HepG2 (cell line): Measurements from ENCODE around the gene MARK2. TPM values are rescaled to one million over a fixed set of nuclear protein-coding genes. Genes with fewer than 3 reads are reported as not detected.
A peak's percentile ranks its signal among the peaks of the same experiment; 100 is the strongest.

ENCODE experiments used
- AGO1 ChIP-seq: fragments of 200-400 bp; formaldehyde crosslinking; IDR thresholded peaks from 2 replicates; pipeline ENCODE4 v1.6.1; 2017; ENCODE audit warnings: mild to moderate bottlenecking, low read depth, low read length, moderate library complexity; ENCODE audit not compliant: poor library complexity, severe bottlenecking
- GATA4 ChIP-seq: sonication (generic); IDR thresholded peaks from 2 replicates; pipeline ENCODE4 v1.6.1; 2016; ENCODE audit warnings: antibody characterized with exemption, low read depth, borderline replicate concordance
- HCFC1 ChIP-seq: fragments of 150-350 bp; IDR thresholded peaks from 2 replicates; pipeline ENCODE4 v1.6.1; 2014; ENCODE audit warnings: low read depth, low read length
- HNF4A ChIP-seq: sonication (generic); formaldehyde crosslinking; IDR thresholded peaks from 2 replicates; pipeline ENCODE4 v1.4.0; 2020; ENCODE audit warnings: missing genetic modification reagents
- JARID2 ChIP-seq: sonication (generic); formaldehyde crosslinking; IDR thresholded peaks from 2 replicates; pipeline ENCODE4 v1.8.1; 2023; ENCODE audit warnings: missing genetic modification reagents, inconsistent platforms; ENCODE audit not compliant: insufficient replicate concordance
- RFXAP ChIP-seq: sonication (generic); formaldehyde crosslinking; IDR thresholded peaks from 2 replicates; pipeline ENCODE4 v1.4.0; 2020; ENCODE audit warnings: missing genetic modification reagents, borderline replicate concordance
- SATB2 ChIP-seq: sonication (generic); formaldehyde crosslinking; IDR thresholded peaks from 2 replicates; pipeline ENCODE4 v1.5.0; 2020; ENCODE audit warnings: missing genetic modification reagents
- SIN3B ChIP-seq: fragments of 150-350 bp; IDR thresholded peaks from 2 replicates; pipeline ENCODE4 v1.6.1; 2014; ENCODE audit warnings: low read length
- SYNCRIP ChIP-seq: fragments of 200-400 bp; formaldehyde crosslinking; IDR thresholded peaks from 2 replicates; pipeline ENCODE4 v1.6.1; 2018; ENCODE audit warnings: mild to moderate bottlenecking, low read depth, low read length; ENCODE audit not compliant: insufficient read depth
- ZNF160 ChIP-seq: sonication (generic); formaldehyde crosslinking; IDR thresholded peaks from 2 replicates; pipeline ENCODE4 v1.8.0; 2022; ENCODE audit warnings: mild to moderate bottlenecking, inconsistent platforms, missing genetic modification reagents
- ZNF234 ChIP-seq: sonication (generic); formaldehyde crosslinking; conservative IDR thresholded peaks from 2 replicates; pipeline ENCODE4 v1.5.1; 2020; ENCODE audit warnings: mild to moderate bottlenecking, missing genetic modification reagents
- ZNF235 ChIP-seq: sonication (generic); formaldehyde crosslinking; IDR thresholded peaks from 2 replicates; pipeline ENCODE4 v1.8.1; 2023; ENCODE audit warnings: mild to moderate bottlenecking, missing genetic modification reagents, borderline replicate concordance
- ZNF24 ChIP-seq: fragments of 450-650 bp; IDR thresholded peaks from 2 replicates; pipeline ENCODE4 v1.6.1; 2017; ENCODE audit warnings: antibody characterized with exemption, mild to moderate bottlenecking
- ZNF318 ChIP-seq: sonication (generic); formaldehyde crosslinking; IDR thresholded peaks from 2 replicates; pipeline ENCODE4 v1.4.0; 2020; ENCODE audit warnings: mild to moderate bottlenecking, missing genetic modification reagents
- ZNF446 ChIP-seq: sonication (generic); formaldehyde crosslinking; IDR thresholded peaks from 2 replicates; pipeline ENCODE4 v1.5.0; 2020; ENCODE audit warnings: mild to moderate bottlenecking, missing genetic modification reagents
- ZNF550 ChIP-seq: sonication (generic); formaldehyde crosslinking; IDR thresholded peaks from 2 replicates; pipeline ENCODE4 v1.4.0; 2020; ENCODE audit warnings: mild to moderate bottlenecking, missing genetic modification reagents, borderline replicate concordance
- ZNF605 ChIP-seq: sonication (generic); formaldehyde crosslinking; IDR thresholded peaks from 2 replicates; pipeline ENCODE4 v1.8.0; 2022; ENCODE audit warnings: mild to moderate bottlenecking, missing genetic modification reagents
- ZNF652 ChIP-seq: IDR thresholded peaks from 2 replicates; pipeline ENCODE4 v1.6.1; 2016; ENCODE audit warnings: low read depth, borderline replicate concordance
- ZNF773 ChIP-seq: sonication (generic); formaldehyde crosslinking; IDR thresholded peaks from 2 replicates; pipeline ENCODE4 v1.4.0; 2020; ENCODE audit warnings: missing genetic modification reagents, borderline replicate concordance
- ZNF775 ChIP-seq: sonication (generic); formaldehyde crosslinking; IDR thresholded peaks from 2 replicates; pipeline ENCODE4 v1.4.0; 2020; ENCODE audit warnings: missing genetic modification reagents, mild to moderate bottlenecking, moderate library complexity, borderline replicate concordance
- ZNF83 ChIP-seq: sonication (generic); formaldehyde crosslinking; IDR thresholded peaks from 2 replicates; pipeline ENCODE4 v1.4.0; 2020; ENCODE audit warnings: missing genetic modification reagents, mild to moderate bottlenecking, borderline replicate concordance
- ZSCAN9 ChIP-seq: IDR thresholded peaks from 2 replicates; pipeline ENCODE4 v1.6.1; 2016; ENCODE audit warnings: borderline replicate concordance
- polyA plus RNA-seq, 8 experiments: library from polyadenylated mRNA; depleted of rRNA in 3 of 8; stranded (reverse) in 7 of 8; unstranded in 1 of 8; fragments of >200 nt; fragmentation: Illumina TruSeq in 4 of 8; extraction: Trizol in 4 of 8; gene quantifications; 2 replicates each; pipeline versions ENCODE4 v1.2.1 to v1.2.3, GENCODE V29; 2011 to 2016; ENCODE audit warnings: low read depth in 4 of 8, missing spikeins in 1 of 8, mixed read lengths in 1 of 8; ENCODE audit not compliant: insufficient read depth in 1 of 8
- total RNA-seq, 5 experiments: library from RNA; depleted of rRNA; stranded (reverse); fragments of >200 nt; fragmentation: Illumina TruSeq; extraction: Trizol; gene quantifications; 2 replicates each; pipeline ENCODE4 v1.2.3, GENCODE V29; 2016; ENCODE audit warnings: low read depth in 1 of 5

Gene MARK2
- total and polyA plus RNA-seq, 2 of the 13 experiments (the other 11 are each of a cell fraction or from before 2014, with no cell fraction given): 13.5 to 13.9 TPM

GRCh38 chr11:63871962-63872799 lies 33.3 kb downstream of the MARK2 start (continued):
- no peak for TF ChIP-seq SIN3B
- no peak for TF ChIP-seq ZNF446 (CRISPR knock-in tag)
- no peak for TF ChIP-seq ZNF234 (CRISPR knock-in tag)
- no peak for TF ChIP-seq HCFC1
- TF ChIP-seq GATA4: no peak
- TF ChIP-seq HNF4A: peak; percentile 78
- TF ChIP-seq ZNF83 (CRISPR knock-in tag): no peak
- TF ChIP-seq ZNF550 (CRISPR knock-in tag): no peak
- TF ChIP-seq ZNF160 (CRISPR knock-in tag): no peak
- TF ChIP-seq ZNF775 (CRISPR knock-in tag): no peak
- TF ChIP-seq ZNF235 (CRISPR knock-in tag): no peak
- TF ChIP-seq ZNF773 (CRISPR knock-in tag): no peak
- TF ChIP-seq SYNCRIP: no peak
- TF ChIP-seq AGO1: no peak
- TF ChIP-seq ZNF605 (CRISPR knock-in tag): 0 out of 2 replicates have a peak, but pooled peaks have one; percentile 44
- TF ChIP-seq RFXAP (CRISPR knock-in tag): peak; percentile 75; the same call in 1 of the 2 replicates
- peak; percentile 89; the same call in 1 of the 2 replicates for TF ChIP-seq ZSCAN9 (CRISPR knock-in tag)
- no peak for TF ChIP-seq ZNF318
- TF ChIP-seq SATB2: no peak
- TF ChIP-seq ZNF652 (CRISPR knock-in tag): no peak
- no peak for TF ChIP-seq ZNF24
- no peak for TF ChIP-seq JARID2 (CRISPR knock-in tag)
